OCI-LY1 (cell line): ENCODE data around the gene RYR1.

Experiments
- EZH2 ChIP-seq: fragments of 200-600 bp; sonication (generic), shearing (Covaris generic); IDR thresholded peaks from 2 replicates; pipeline ENCODE4 v1.8.0; 2017; ENCODE audit warnings: borderline replicate concordance, mixed run types, mild to moderate bottlenecking, antibody characterized with exemption, low read length, moderate library complexity, mixed read lengths
- TF ChIP-seq, protein P1 (sequence below): fragments of 200-600 bp; sonication (generic), shearing (Covaris generic); IDR thresholded peaks from 2 replicates; pipeline ENCODE4 v1.5.1; 2017; ENCODE audit warnings: mild to moderate bottlenecking, antibody characterized with exemption, low read length, moderate library complexity, mixed read lengths

- TF ChIP-seq, protein P1, sequence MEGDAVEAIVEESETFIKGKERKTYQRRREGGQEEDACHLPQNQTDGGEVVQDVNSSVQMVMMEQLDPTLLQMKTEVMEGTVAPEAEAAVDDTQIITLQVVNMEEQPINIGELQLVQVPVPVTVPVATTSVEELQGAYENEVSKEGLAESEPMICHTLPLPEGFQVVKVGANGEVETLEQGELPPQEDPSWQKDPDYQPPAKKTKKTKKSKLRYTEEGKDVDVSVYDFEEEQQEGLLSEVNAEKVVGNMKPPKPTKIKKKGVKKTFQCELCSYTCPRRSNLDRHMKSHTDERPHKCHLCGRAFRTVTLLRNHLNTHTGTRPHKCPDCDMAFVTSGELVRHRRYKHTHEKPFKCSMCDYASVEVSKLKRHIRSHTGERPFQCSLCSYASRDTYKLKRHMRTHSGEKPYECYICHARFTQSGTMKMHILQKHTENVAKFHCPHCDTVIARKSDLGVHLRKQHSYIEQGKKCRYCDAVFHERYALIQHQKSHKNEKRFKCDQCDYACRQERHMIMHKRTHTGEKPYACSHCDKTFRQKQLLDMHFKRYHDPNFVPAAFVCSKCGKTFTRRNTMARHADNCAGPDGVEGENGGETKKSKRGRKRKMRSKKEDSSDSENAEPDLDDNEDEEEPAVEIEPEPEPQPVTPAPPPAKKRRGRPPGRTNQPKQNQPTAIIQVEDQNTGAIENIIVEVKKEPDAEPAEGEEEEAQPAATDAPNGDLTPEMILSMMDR, result no peak
- TF ChIP-seq EZH2, result no peak
Observed at GRCh38 chr19:38523319-38523718, 89.8 kb downstream of the RYR1 start.
